RPMI7951 (cell line): ENCODE results near the gene TTLL3. TPM values are rescaled to one million over a fixed set of nuclear protein-coding genes. Genes with fewer than 3 reads are reported as not detected.
"Not testable (repeated sequence)": the region's sequence is repeated elsewhere in the genome, so short reads cannot be mapped to it uniquely, and the experiment has no call there.

Source experiments
- DNase-seq: peaks from one replicate; pipeline ENCODE4 v3.0.0-alpha.2; 2012; ENCODE audit warnings: low read depth
- total RNA-seq: library from RNA; depleted of rRNA; stranded (reverse); fragments of >200 nt; shearing (Covaris generic); gene quantifications from 2 replicates; pipeline ENCODE4 v1.2.3, GENCODE V29; 2014; rRNA removed

Gene TTLL3, protein sequence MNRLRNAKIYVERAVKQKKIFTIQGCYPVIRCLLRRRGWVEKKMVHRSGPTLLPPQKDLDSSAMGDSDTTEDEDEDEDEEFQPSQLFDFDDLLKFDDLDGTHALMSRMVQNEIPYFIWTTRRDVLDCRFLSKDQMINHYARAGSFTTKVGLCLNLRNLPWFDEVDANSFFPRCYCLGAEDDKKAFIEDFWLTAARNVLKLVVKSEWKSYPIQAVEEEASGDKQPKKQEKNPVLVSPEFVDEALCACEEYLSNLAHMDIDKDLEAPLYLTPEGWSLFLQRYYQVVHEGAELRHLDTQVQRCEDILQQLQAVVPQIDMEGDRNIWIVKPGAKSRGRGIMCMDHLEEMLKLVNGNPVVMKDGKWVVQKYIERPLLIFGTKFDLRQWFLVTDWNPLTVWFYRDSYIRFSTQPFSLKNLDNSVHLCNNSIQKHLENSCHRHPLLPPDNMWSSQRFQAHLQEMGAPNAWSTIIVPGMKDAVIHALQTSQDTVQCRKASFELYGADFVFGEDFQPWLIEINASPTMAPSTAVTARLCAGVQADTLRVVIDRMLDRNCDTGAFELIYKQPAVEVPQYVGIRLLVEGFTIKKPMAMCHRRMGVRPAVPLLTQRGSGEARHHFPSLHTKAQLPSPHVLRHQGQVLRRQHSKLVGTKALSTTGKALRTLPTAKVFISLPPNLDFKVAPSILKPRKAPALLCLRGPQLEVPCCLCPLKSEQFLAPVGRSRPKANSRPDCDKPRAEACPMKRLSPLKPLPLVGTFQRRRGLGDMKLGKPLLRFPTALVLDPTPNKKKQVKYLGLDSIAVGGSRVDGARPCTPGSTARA
- total RNA-seq: 4.7 and 7.4 TPM in 2 replicates

DNA sequence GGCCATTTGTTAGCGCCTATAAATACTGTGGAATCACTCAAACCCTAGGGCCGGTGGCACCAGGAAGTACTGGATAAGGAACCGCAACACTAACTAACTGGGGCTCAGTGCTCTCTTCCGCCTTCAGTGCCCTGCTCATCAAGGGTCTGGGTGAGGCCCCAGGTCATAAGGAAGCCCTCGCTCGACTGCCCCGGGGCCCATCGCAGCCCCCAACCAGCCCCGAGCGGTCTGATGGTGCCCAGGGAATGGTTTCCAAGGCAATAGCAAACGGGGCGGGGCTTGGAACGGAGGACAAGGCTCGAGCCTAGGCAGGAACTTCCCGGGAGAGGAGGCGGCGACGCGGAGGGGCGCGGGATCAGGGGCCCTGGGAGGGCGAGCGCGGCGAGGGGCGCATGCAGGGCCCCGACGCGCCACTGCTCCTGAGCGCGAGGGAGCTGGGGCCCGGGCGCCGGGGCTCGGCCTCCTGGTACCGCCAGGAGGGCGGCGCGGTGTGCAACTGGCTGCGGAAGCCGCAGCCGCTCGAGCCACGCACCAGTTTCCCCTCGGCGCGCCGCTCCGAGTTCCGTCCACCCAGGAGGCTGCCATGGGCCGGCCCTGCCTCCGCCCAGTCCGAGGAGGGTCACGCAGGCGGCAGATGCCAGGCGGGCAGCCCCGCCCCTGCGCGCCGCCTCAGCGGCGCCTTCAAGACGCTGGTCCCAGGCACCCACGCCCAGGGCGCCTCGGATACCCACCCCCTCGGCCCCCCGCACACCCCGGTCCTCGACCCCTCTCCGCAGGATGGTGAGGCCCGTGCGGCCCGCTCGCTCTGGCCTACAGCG lies at the start of gene TTLL3:
Gene TTLL3 (plus strand): TSS at position 648 of the 818 bp plus-strand sequence. CDS start 400 bp downstream, outside the sequence.
- DNase-seq: peak; percentile 77

DNA sequence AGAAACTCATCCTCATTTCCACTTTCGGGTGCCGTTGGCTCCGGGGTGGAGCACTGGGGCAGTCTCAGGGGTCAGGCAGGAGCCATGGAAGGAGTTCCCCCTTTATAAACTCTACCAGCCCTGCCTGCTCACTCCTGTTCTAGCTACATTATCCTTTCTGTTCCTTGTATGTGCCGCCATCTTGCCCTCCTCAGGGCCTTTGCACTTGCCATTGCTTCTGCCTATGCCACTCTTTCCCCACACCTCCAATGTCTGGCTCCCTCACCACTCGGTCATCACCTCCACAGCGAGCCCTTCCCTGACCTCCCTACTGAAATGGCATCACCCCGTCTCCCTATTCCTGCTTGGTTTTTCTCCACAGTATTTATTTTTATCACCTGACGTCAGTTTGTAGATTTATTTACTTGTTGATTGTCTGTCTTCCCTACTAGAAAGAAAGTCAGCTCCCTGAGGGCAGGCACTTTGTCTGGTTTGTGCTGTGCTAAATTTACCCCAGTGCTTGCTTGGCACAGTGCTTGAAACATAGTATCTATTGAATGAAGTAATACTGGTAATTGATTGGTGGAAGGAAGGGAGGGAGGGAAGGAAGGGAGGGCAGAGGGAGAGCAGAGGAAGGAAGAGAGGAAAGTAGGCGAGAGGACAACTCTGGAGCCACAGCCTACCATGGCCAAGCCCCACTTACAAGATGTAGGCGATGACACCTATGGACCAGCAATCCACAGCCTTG lies 49.1 kb upstream of the TTLL3 start:
- no peak for DNase-seq

DNA sequence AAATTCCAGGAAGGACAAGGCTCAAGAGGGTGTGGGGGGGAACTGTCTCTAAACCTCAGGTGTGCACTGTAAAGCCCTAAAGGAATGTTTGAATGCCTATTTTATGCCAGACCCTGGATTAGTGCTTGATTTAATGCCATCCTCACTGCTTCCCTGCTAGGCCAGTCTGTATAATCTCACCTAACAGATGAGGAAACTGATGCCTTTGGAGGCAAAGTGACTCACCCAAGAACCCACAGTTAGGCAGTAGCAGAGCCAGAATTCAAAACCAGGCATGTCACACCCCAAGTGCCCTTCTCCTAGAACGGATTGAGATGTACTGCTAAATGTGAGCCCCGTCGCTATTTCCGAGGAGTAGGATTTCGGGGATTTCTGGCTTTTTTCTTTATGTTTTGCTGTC lies 48.1 kb upstream of the TTLL3 start:
- DNase-seq: no peak

DNA sequence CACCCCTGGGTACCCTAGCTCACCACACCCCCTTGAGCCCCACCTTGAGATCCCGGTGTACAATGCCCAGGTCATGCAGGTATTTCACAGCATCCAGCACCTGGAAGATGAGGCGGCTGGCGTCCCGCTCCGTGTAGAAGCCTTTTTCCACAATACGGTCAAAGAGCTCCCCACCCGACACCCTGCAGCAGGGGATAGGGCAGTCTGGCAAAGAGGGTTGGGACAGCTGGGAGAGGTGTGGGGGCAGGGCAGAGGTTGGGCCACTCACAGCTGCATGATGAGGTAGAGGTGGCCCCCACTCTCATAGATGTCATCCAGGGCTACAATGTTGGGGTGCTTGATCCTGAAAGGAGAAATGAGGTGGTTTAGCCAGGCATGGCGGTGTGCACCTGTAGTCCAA lies 47.2 kb upstream of the TTLL3 start:
- DNase-seq: no peak

DNA sequence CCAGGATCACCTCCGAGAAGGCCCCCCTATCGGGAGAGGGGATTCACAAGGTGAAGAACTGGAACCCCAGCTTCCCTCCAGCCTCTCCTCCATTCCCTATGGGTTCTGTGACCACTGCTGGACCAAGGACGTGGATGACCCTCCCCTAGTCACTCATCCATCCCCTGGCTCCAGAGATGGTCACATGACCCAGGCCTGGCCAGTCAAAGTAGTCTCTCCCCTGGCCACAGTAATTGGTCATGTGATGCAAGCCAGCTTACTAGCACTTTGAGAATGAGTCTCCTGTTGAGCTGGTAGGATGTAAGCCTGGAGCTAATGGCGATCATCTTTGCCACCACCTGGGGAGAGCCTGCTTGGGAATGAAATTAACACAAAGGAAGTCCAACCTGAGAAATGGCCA lies 44.2 kb upstream of the TTLL3 start:
- DNase-seq: no peak

DNA sequence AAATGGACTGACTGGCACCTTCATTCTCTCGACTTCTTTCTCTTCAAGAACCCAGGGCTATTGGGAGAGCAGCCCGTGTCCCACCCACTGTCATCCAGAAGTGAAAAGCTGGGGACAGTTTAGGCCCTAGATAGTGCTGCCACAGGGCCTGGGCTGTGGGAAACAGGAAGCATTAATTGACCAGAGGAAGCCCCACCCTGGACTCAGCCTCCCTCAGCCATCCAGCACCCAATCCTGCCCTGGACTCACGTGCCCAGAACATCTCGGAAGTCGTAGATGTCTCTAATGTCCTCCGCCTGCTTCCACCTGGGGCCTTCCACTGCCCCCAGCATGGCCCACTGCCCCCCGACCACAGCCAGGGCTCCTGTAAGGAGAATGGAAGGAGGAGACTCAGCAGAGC lies 42.6 kb upstream of the TTLL3 start:
- no peak for DNase-seq

DNA sequence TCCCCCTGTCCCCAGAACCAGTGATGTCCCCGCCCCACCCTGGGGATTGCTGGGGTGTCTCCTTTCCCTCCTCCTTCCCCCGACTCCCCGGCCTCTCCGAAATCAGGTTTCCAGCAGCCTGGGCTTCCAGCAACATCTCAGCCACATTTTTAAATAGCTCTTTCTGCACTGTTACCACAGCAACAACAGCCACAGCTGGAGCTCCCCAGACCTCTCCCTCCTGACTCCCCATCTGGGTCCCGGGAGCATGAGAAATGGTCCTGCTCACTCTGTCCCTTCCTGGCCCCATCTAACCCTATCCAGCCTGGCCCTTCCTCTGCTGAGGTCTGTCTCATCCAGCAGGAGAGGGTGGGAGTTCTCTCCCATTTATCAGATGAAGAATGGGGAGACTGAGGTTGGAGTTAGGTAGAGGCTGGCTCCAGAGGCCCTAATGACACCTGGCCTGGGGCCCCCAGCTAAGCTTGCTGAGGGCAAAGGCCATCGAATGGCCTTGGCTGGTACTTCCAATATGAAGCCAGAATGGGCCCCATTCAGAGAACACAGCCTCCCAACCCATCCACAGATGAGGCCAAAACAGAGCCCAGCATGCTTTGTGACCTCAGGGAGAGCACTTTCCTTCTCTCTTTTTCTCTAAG lies 41.8 kb upstream of the TTLL3 start:
- no peak for DNase-seq

DNA sequence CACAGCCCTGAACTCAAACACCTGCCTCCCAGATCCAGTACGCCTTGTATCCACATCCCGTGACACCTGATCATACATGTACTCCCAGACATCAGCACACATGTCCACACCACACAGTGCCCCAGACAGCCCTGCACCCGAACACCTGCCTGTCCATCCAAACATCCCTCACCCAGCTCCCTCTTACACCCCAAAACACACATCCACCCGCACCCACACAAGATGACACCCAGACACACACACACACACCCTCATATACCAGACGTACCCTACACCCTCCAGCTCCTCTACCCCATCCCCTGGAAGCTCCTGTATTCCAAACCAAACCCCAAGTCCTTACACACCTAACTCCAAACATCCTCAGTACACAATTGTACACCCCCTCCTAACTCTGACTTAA lies 41.0 kb upstream of the TTLL3 start:
- DNase-seq: no peak

DNA sequence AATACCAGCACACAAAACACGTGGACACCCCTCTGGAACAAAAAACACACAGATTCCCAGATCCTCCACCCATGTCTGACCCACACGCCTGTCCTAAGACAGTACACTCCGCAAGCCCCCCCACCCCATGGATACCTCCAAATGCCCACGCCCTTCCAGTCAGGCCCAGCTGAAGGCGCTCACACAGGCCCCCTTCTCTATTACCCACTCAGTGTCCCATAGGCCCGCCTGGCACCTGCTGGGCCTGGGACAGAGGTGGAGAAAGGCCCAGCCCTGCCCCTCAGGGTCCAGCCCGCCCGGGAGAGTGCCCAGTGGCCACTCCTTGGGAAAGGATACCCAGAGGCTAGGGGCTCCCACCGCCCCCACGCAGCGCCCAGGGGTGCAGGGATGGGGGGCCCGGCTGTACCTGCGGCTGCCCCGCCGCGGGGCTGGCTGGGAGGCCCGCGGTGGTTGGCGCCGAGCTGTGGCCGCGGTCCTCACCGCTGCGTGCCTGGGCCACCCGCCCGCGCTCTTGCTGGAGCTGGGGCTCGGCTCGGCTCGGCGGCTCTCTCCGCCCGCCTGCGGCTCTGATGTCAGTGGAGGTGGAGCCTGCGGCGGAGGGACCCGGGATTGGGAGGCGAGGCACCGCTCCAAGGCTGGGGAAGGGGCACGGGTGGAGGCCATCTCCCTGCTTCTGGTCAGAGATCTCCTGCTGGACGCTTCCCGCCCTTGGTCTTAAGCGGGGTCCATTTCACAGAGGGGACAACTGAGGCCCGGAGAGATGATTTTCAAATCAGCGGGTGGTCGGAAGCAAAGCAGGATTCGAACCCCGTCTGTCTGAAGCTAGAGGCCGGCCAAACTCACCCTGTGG lies 40.4 kb upstream of the TTLL3 start, which contains the start of gene CAMK1:
Gene CAMK1 (minus strand): TSS at position 522 of the 850 bp plus-strand sequence. CDS start 2,198 bp downstream, outside the sequence.
- peak; percentile 68 for DNase-seq

DNA sequence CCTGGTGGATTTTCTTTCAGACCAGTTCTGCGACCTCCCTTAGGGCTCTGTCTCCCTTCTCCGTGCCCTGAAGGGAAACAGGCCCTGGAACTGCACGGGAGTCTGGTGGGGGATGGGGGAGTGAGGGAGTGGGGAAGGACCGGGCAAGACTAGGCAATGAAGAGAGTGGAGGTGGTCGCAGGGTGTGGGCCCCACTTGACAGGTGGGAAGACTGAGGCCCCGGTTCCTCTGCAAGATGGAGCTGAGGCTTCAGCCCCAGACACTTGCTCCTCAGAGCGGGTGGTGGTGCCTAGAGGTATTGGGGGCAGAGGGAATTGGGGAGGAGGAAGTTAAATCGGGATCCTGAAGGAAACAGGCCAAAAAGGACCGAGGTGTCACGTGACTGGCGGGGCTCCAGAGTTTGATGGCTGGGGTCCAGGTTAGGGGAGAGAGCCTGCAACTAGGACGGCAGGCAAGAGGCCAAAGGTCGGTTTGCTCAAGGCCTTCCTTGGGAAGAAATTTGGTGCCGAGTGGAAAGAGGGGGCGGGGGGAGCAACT lies 39.7 kb upstream of the TTLL3 start:
- DNase-seq: peak; percentile 27

DNA sequence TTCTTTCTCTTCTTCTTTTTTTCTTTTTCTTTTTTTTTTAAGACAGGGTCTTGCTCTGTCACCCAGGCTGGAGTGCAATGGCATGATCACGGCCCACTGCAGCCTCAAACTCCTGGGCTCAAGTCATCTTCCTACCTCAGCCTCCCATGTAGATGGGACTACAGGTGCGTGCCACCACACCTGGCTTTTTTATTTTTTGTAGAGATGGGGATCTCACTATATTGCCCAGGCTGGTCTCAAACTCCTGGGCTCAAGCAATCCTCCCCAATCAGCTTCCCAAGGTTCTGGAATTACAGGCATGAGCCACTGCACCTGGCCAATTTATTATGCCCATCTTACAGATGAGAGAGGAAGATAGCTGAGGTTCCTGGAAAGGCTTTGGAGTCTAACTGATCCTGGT lies 39.1 kb upstream of the TTLL3 start:
- not testable (repeated sequence) for DNase-seq

DNA sequence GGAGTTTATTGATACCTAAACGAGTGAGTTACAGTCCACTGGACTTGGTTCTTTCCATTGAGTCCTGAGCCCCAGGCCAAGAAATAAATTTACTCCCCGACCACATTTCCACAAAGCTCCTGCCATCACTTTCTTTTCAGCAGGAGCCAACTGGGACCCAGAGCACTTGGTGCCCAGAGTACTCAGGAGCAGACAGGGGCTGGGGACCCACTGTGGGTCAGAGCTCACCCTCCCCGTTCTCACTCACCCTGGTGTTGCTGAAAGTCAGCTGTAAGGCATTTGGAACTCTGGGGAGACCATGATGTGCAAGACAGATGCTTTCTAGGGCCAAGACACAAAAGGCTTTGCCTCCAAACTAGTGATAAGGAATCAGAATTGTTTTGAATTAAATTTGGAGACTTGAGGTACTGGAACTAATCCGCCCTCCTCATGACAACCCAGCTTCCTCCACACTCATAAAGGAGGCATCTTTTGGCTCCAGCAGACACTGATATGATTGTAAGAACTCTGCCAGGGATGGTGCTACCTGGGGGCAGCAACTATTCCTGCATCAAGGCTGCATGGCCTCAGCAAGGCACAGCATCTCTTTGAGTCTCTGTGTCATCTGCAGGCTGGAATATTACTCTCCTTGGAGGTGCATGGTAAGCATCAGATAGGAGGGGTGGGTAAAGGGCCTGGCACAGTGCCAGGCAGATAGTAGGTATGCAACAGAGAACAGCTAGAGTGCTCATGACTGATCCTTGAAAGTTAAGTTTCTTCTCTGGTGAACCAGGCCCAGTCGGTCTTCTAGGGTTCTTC lies 33.0 kb upstream of the TTLL3 start:
- DNase-seq: no peak

DNA sequence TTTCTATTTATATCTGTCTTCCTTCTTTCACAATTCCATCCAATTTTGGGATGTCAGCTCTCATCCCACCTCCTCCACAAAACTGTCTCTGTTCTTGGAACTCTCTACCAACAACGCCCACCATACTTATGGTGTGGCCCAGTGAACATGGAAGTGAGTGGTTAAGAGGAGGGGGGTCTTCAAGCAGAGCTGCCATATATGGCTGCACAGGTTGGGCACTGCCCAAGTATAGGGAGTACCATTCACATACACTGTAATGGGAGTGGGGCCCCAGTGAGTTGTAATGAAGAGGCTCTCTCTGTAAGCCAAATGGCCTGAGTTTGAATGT lies 32.4 kb upstream of the TTLL3 start:
- no peak for DNase-seq

DNA sequence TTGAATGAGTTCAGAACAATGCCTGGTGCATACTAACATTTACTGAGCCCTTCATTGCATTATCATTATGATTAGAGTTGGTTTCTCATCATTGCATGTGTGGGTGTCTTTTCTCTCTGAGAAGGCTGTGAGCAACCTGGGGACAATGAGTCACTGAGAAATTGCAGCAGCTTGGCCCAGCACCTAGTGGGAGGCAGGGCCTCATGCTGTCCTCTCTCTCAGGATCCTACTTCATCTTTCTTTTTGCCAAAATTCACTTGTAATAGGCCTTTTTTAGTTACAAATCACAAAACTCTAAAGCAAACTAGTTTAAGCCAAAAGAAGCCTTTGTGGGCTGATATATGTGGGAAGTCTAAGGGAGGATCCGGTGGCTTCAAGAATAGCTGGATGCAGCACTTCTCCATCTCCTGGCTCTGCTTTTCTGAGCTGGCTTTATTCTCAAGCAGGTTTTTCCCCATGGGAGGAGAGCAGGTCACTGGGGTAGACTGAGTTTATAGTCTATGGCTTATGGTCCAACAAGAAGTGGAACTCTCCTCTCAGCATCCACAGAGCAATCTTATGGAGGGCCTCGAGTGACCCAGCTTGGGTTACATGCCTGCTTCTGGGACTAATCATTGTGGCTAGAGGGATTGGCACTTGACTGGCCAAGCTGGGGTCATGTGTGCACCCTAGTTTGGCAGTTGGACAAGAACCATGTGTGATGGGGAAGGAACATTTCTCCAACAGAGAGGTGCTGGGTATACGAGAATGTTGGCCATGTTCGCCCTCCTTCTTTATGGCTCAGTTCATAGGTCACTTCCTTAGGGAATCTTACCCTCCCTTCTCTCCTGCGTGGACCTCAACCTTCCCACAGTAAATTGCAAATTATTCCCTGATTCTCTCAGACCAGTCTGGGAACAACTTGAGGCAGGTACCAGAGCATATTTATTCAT lies 31.7 kb upstream of the TTLL3 start:
- DNase-seq: peak; percentile 35

DNA sequence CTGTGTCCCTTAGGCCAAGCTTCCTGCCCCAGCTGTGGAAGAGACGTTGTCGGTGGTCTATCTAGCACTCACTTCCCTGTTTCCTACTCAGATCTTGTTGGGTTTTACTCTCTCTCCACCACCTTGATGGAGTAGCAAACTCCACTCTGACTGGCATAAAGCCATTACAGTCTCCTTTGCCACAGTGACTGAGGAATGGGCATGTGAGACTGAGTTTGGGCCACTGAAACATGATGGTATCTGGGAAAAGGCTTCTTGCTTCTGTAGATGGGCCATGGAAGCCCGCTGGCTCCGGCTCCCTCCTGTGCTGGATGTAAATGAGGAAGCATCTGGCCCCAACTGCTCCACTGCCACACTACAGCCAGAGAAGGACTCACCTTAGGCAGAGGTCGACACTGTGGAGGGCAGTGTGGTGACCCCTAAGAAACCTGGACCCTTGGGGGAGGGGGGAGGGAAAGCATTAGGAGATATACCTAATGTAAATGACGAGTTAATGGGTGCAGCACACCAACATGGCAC lies 30.9 kb upstream of the TTLL3 start:
- no peak for DNase-seq

DNA sequence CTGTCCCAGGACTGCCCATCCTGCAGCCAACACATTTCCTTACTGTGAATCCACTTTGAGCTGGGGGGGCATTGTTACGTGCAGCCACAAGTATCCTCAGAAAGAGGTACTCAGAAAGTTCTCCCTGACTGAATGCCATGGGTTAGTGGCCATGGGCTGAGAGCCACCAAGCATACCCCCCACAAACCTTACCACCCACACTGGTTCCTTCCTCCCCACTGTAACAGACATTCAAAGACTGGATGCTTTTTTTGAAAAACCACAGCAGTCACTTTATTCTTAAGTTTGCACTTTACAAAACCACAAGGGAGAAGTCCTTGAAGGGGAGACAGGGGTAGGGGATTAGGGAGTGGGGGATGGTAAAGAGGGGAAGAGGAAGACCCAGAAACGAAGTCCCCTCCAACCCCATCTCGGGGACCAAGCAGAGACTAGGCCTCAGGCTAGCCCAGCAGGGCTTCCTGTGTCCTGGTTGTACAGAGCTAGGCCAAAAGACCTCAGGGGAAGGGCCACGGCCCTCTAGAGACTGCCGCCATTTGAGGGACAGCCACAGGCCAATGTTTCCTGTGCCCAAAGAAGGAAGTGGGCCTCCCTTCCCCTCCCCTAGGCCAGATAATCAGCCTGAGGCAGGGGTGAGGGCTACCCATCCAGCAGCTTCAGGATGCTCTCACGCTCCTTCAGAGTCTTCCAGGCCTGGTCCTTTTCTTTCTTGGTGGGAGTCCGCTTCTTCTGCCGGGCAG lies 30.2 kb upstream of the TTLL3 start:
- no peak for DNase-seq

DNA sequence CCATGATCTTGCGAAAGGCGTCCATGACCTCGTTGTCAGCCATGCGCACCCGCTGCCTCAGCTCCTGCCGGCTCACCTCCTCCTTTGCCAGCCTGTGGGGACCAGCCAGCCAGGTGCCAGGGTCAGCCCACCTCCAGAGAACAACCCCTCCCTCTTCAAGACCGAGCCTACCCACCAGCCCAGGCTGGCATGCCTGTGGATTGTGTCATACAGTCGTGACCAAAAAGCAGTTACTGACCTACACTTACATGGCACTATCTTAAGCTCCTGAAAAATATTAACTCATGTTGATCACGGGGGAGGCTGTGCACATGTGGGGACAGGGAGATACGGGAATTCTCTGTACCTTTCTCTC lies 29.6 kb upstream of the TTLL3 start:
- no peak for DNase-seq
